ENCODE results near the gene LRRC8E.

LRRC8E gene

DNA sequence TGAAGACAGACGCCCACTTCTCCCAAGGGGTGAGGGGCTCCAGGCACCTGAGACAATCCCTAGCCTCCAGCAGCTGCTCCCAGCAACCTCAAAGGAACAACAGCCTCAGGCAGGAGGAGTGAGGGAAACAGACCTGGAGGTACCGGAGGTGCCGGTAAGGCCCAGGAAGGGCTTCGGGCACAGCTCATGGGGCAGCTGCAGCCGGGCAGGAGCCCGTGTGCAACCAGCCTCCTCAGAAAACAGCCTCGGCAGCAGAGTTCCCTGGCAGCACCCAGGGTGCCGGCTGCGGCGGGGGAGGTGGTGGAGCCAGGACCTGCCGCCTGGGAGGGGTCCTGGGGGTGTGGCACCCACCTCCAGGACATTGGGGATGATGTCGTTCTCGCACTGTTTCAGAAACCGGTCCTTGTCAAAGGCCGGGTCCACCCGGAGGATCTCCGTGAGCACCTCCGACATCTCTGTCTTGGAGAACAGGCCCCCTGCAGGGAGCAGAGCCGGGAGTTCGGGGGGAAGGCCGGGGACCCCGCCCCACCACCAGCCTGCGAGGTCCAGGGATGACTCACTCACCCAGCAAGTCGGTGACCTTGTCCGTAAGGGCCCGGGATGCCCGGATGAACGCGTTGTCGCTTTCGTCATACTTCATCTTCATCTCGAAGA is 44.1 kb downstream of the LRRC8E start:
- no peak for DNase-seq (ENCODE audit: low read depth)
- TF ChIP-seq, protein P1, sequence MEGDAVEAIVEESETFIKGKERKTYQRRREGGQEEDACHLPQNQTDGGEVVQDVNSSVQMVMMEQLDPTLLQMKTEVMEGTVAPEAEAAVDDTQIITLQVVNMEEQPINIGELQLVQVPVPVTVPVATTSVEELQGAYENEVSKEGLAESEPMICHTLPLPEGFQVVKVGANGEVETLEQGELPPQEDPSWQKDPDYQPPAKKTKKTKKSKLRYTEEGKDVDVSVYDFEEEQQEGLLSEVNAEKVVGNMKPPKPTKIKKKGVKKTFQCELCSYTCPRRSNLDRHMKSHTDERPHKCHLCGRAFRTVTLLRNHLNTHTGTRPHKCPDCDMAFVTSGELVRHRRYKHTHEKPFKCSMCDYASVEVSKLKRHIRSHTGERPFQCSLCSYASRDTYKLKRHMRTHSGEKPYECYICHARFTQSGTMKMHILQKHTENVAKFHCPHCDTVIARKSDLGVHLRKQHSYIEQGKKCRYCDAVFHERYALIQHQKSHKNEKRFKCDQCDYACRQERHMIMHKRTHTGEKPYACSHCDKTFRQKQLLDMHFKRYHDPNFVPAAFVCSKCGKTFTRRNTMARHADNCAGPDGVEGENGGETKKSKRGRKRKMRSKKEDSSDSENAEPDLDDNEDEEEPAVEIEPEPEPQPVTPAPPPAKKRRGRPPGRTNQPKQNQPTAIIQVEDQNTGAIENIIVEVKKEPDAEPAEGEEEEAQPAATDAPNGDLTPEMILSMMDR (conservative IDR thresholded peaks at IDR 0.05; ENCODE audit: low read depth, low read length): no peak
- no peak overlapping the region for H3K4me3 ChIP-seq (ENCODE audit: low read length)

GRCh38 chr19:7932930-7933300 is 44.6 kb downstream of the LRRC8E start:
- no peak for DNase-seq (ENCODE audit: low read depth)
- TF ChIP-seq, protein P1 (conservative IDR thresholded peaks at IDR 0.05; ENCODE audit: low read depth, low read length): no peak
- no peak overlapping the region for H3K4me3 ChIP-seq (ENCODE audit: low read length)

GRCh38 chr19:7933411-7933810 is 45.1 kb downstream of the LRRC8E start:
- H3K4me3 ChIP-seq (ENCODE audit: low read length): no peak overlapping the region
- DNase-seq (ENCODE audit: low read depth): no peak
- TF ChIP-seq, protein P1 (conservative IDR thresholded peaks at IDR 0.05; ENCODE audit: low read depth, low read length): peak; percentile 45

- TF ChIP-seq, protein P1 (conservative IDR thresholded peaks at IDR 0.05; ENCODE audit: low read depth, low read length): no peak
- H3K4me3 ChIP-seq (ENCODE audit: low read length): no peak overlapping the region
- no peak for DNase-seq (ENCODE audit: low read depth)
Observed at GRCh38 chr19:7933828-7934725, 45.8 kb downstream of the LRRC8E start.

GRCh38 chr19:7934766-7935165 is 46.5 kb downstream of the LRRC8E start:
- TF ChIP-seq, protein P1 (conservative IDR thresholded peaks at IDR 0.05; ENCODE audit: low read depth, low read length): no peak
- no peak overlapping the region for H3K4me3 ChIP-seq (ENCODE audit: low read length)
- DNase-seq (ENCODE audit: low read depth): no peak

GRCh38 chr19:7940841-7941240 is 52.5 kb downstream of the LRRC8E start:
- DNase-seq (ENCODE audit: low read depth): no peak
- no peak overlapping the region for H3K4me3 ChIP-seq (ENCODE audit: low read length)
- TF ChIP-seq, protein P1 (conservative IDR thresholded peaks at IDR 0.05; ENCODE audit: low read depth, low read length): no peak

All from retinal pigment epithelial cell (primary cell).